Measurements from ENCODE around the gene FRMD3. TPM values are rescaled to one million over a fixed set of nuclear protein-coding genes. Genes with fewer than 3 reads are reported as not detected.

Gene FRMD3
- total and polyA plus RNA-seq, 4 donors = 0.16 to 0.75 (median 0.48) TPM

- Histone ChIP-seq H3K27me3 (ENCODE audit: control insufficient read depth in 4 of 4, insufficient read depth in 4 of 4, low read length in 3 of 4) (no peaks in the 10 kb centered on the region), H3K4me1 (ENCODE audit: control insufficient read depth in 4 of 4, insufficient read depth in 4 of 4, low read length in 3 of 4) (no peaks in the 10 kb centered on the region), H3K4me3 (ENCODE audit: low read depth in 1 of 3, low read length in 3 of 3) (no peak overlapping the region), H3K9ac (ENCODE audit: low read depth in 1 of 2, low read length in 2 of 2) (no peak overlapping the region), H3K36me3 (ENCODE audit: control insufficient read depth in 4 of 4, insufficient read depth in 3 of 4, low read depth in 1 of 4, low read length in 3 of 4) (no peaks in the 10 kb centered on the region), H3K9me3 (ENCODE audit: control insufficient read depth in 4 of 4, low read length in 3 of 4) (no peaks in the 10 kb centered on the region), H3K27ac (ENCODE audit: low read depth in 1 of 2, low read length in 2 of 2) (no peak overlapping the region)
- WGBS = 95% methylated on average over 3 of the region's 3 CpGs
- TF ChIP-seq ATF3 (IDR thresholded peaks at IDR 0.05) (no peak), MAX (IDR thresholded peaks at IDR 0.05) (no peak), GABPA (IDR thresholded peaks at IDR 0.05 in 1 of 2, conservative IDR thresholded peaks at IDR 0.05 in 1 of 2) (no peak), RXRA (IDR thresholded peaks at IDR 0.05) (no peak), RAD21 (IDR thresholded peaks at IDR 0.05) (no peak)
- DNase-seq (ENCODE audit: low spot score) = no peak
Observed at GRCh38 chr9:83323148-83323547, 215.1 kb downstream of the FRMD3 start.

- WGBS = 95% methylated on average over 1 of the region's 1 CpG
- no peaks in the 10 kb centered on the region for H3K27me3 ChIP-seq (ENCODE audit: control insufficient read depth in 4 of 4, insufficient read depth in 4 of 4, low read length in 3 of 4)
- H3K27ac ChIP-seq (ENCODE audit: low read depth in 1 of 2, low read length in 2 of 2) = no peak overlapping the region
- TF ChIP-seq FOXA2 (IDR thresholded peaks at IDR 0.05) (no peak), TAF1 (conservative IDR thresholded peaks at IDR 0.05) (no peak), JUND (IDR thresholded peaks at IDR 0.05) (no peak), RXRA (IDR thresholded peaks at IDR 0.05) (no peak), EGR1 (IDR thresholded peaks at IDR 0.05; ENCODE audit: low read depth in 2 of 2) (no peak), MAX (IDR thresholded peaks at IDR 0.05) (no peak), GABPA (IDR thresholded peaks at IDR 0.05 in 1 of 2, conservative IDR thresholded peaks at IDR 0.05 in 1 of 2) (no peak)
- no peaks in the 10 kb centered on the region for H3K4me1 ChIP-seq (ENCODE audit: control insufficient read depth in 4 of 4, insufficient read depth in 4 of 4, low read length in 3 of 4)
- H3K36me3 ChIP-seq (ENCODE audit: control insufficient read depth in 4 of 4, insufficient read depth in 3 of 4, low read depth in 1 of 4, low read length in 3 of 4) = no peaks in the 10 kb centered on the region
- H3K9ac ChIP-seq (ENCODE audit: low read depth in 1 of 2, low read length in 2 of 2) = no peak overlapping the region
- DNase-seq (ENCODE audit: low spot score) = no peak
- H3K9me3 ChIP-seq (ENCODE audit: control insufficient read depth in 4 of 4, low read length in 3 of 4) = no peaks in the 10 kb centered on the region
- no peak overlapping the region for H3K4me3 ChIP-seq (ENCODE audit: low read depth in 1 of 3, low read length in 3 of 3)
Observed at GRCh38 chr9:83322438-83322837, 215.8 kb downstream of the FRMD3 start.

GRCh38 chr9:83317244-83317643 is 221.0 kb downstream of the FRMD3 start:
- no peaks in the 10 kb centered on the region for H3K36me3 ChIP-seq (ENCODE audit: control insufficient read depth in 4 of 4, insufficient read depth in 3 of 4, low read depth in 1 of 4, low read length in 3 of 4)
- TF ChIP-seq NR2F2 (IDR thresholded peaks at IDR 0.05) = no peak
- no peak for TF ChIP-seq HNF4A (conservative IDR thresholded peaks at IDR 0.05)
- TF ChIP-seq JUND (IDR thresholded peaks at IDR 0.05) = no peak
- no peak for TF ChIP-seq YY1 (IDR thresholded peaks at IDR 0.05)
- no peak for TF ChIP-seq SP1 (IDR thresholded peaks at IDR 0.05)
- no peak for TF ChIP-seq FOXA1 (IDR thresholded peaks at IDR 0.05)
- no peak for TF ChIP-seq FOXA2 (IDR thresholded peaks at IDR 0.05)
- TF ChIP-seq GABPA (IDR thresholded peaks at IDR 0.05 in 1 of 2, conservative IDR thresholded peaks at IDR 0.05 in 1 of 2) = no peak
- TF ChIP-seq ATF3 (IDR thresholded peaks at IDR 0.05) = no peak
- no peak for TF ChIP-seq RAD21 (IDR thresholded peaks at IDR 0.05)
- TF ChIP-seq CTCF (IDR thresholded peaks at IDR 0.05; ENCODE audit: low read depth, low read length, missing input control) = no peak
- TF ChIP-seq ZBTB33 (IDR thresholded peaks at IDR 0.05) = no peak
- WGBS = 57% methylated on average over 2 of the region's 2 CpGs
- no peak overlapping the region for H3K27ac ChIP-seq (ENCODE audit: low read depth in 1 of 2, low read length in 2 of 2)
- no peak overlapping the region for H3K4me3 ChIP-seq (ENCODE audit: low read depth in 1 of 3, low read length in 3 of 3)
- no peak overlapping the region for H3K9ac ChIP-seq (ENCODE audit: low read depth in 1 of 2, low read length in 2 of 2)
- H3K4me1 ChIP-seq (ENCODE audit: control insufficient read depth in 4 of 4, insufficient read depth in 4 of 4, low read length in 3 of 4) = no peaks in the 10 kb centered on the region
- H3K9me3 ChIP-seq (ENCODE audit: control insufficient read depth in 4 of 4, low read length in 3 of 4) = no peaks in the 10 kb centered on the region
- no peak for DNase-seq (ENCODE audit: low spot score)
- no peaks in the 10 kb centered on the region for H3K27me3 ChIP-seq (ENCODE audit: control insufficient read depth in 4 of 4, insufficient read depth in 4 of 4, low read length in 3 of 4)
